Fibroblast of peridontal ligament (primary cell): ENCODE measurements around the gene BIRC5.
"Not testable (repeated sequence)": the region's sequence is repeated elsewhere in the genome, so short reads cannot be mapped to it uniquely, and the experiment has no call there.

Source experiments
- DNase-seq: peaks from one replicate; pipeline ENCODE4 v3.0.0-alpha.2; 2010; ENCODE audit errors: extremely low read depth

Gene BIRC5

GRCh38 chr17:78225088-78225865 is 11.2 kb downstream of the BIRC5 start:
- peak; percentile 8 for DNase-seq

GRCh38 chr17:78226055-78226758 is 12.2 kb downstream of the BIRC5 start:
- DNase-seq, result no peak

GRCh38 chr17:78226759-78227454 is 12.9 kb downstream of the BIRC5 start:
- DNase-seq, result no peak

GRCh38 chr17:78227455-78227916 is 13.4 kb downstream of the BIRC5 start:
- no peak for DNase-seq

GRCh38 chr17:78228176-78228575 is 14.1 kb downstream of the BIRC5 start:
- DNase-seq, result no peak

GRCh38 chr17:78230252-78230962 is 16.4 kb downstream of the BIRC5 start:
- DNase-seq, result no peak

- DNase-seq, result no peak
Measured at GRCh38 chr17:78230996-78231935, 17.2 kb downstream of the BIRC5 start, which contains the start of gene TMEM235. Gene TMEM235 (plus strand): TSS chr17:78231631. CDS start chr17:78232024, 393 bp downstream.

GRCh38 chr17:78231991-78232858 is 18.2 kb downstream of the BIRC5 start:
- no peak for DNase-seq

- DNase-seq, result no peak
Measured at GRCh38 chr17:78232859-78233173, 18.8 kb downstream of the BIRC5 start.

- DNase-seq, result no peak
Measured at GRCh38 chr17:78233678-78234077, 19.6 kb downstream of the BIRC5 start.

GRCh38 chr17:78234261-78234865 is 20.3 kb downstream of the BIRC5 start:
- DNase-seq, result no peak

- not testable (repeated sequence) for DNase-seq
Measured at GRCh38 chr17:78235022-78235421, 21.0 kb downstream of the BIRC5 start.

GRCh38 chr17:78235885-78236284 is 21.8 kb downstream of the BIRC5 start:
- DNase-seq, result no peak

- no peak for DNase-seq
Measured at GRCh38 chr17:78236362-78237127, 22.5 kb downstream of the BIRC5 start.

- DNase-seq, result no peak
Measured at GRCh38 chr17:78237401-78238012, 23.5 kb downstream of the BIRC5 start.

- DNase-seq, result no peak
Measured at GRCh38 chr17:78238823-78239488, 24.9 kb downstream of the BIRC5 start.

GRCh38 chr17:78239489-78239931 is 25.5 kb downstream of the BIRC5 start:
- no peak for DNase-seq
